Gastroesophageal sphincter (tissue), 4 donors: ENCODE measurements around the gene HAGHL. TPM values are rescaled to one million over a fixed set of nuclear protein-coding genes. Genes with fewer than 3 reads are reported as not detected.

ENCODE experiments used
- ATAC-seq: fragments of 150-250 bp; one replicate; pipeline ENCODE4 v1.9.1; 2016; ENCODE audit warnings: mild to moderate bottlenecking, moderate library complexity
- H3K27ac ChIP-seq, 4 donors: fragments of 200-600 bp; sonication (generic) in 3 of 4; 1 replicate in 3 of 4; 2 replicates in 1 of 4; pipeline ENCODE4 v1.5.1; 2016 to 2019
- H3K27me3 ChIP-seq: fragments of 200-600 bp; sonication (generic); one replicate; pipeline ENCODE4 v1.5.1; 2019
- H3K36me3 ChIP-seq, 2 donors: fragments of 200-600 bp; sonication (generic); one replicate each; pipeline ENCODE4 v1.5.1; 2019; ENCODE audit warnings: control low read depth in 1 of 2
- H3K4me1 ChIP-seq, 3 donors: fragments of 200-600 bp; sonication (generic); 1 replicate in 2 of 3; 2 replicates in 1 of 3; pipeline ENCODE4 v1.5.1; 2016 to 2019; ENCODE audit warnings: control low read depth in 2 of 3
- H3K4me3 ChIP-seq, 2 donors: fragments of 200-600 bp; sonication (generic); one replicate each; pipeline ENCODE4 v1.5.1; 2019; ENCODE audit warnings: mild to moderate bottlenecking in 1 of 2, moderate library complexity in 1 of 2
- H3K9me3 ChIP-seq, 3 donors: fragments of 200-600 bp; sonication (generic); one replicate each; pipeline ENCODE4 v1.5.1; 2017 to 2019; ENCODE audit warnings: control low read depth in 2 of 3
- EP300 ChIP-seq: sonication (generic); formaldehyde crosslinking; IDR thresholded peaks from one replicate; pipeline ENCODE4 v1.6.1; 2017; ENCODE audit warnings: antibody characterized with exemption, mild to moderate bottlenecking
- POLR2A ChIP-seq, 2 donors: fragments of 450-650 bp; IDR thresholded peaks; one replicate each; pipeline ENCODE4 v1.6.1; 2017; ENCODE audit warnings: antibody characterized with exemption in 2 of 2, mild to moderate bottlenecking in 2 of 2, moderate library complexity in 1 of 2
- POLR2AphosphoS5 ChIP-seq: sonication (generic); formaldehyde crosslinking; IDR thresholded peaks from one replicate; pipeline ENCODE4 v1.6.1; 2017; ENCODE audit warnings: antibody characterized with exemption
- WGBS, 2 donors: methylation state at CpG; one replicate each; pipeline ENCODE4 v1.1.5; 2018; ENCODE audit warnings: low coverage in 1 of 2; 5-methylcytosine and 5-hydroxymethylcytosine counted together
- total RNA-seq, 4 donors: library from RNA; depleted of rRNA; stranded (reverse); fragments of >200 nt; gene quantifications; one replicate each; pipeline ENCODE4 v1.1.0, GENCODE V29; 2016
- TF ChIP-seq, protein P1 (sequence below), 4 experiments: fragments of 200-600 bp in 2 of 4; fragments of 450-650 bp in 2 of 4; sonication (generic) in 1 of 4; IDR thresholded peaks; one replicate each; pipeline ENCODE4 v1.5.1; 2017 to 2019; ENCODE audit warnings: antibody characterized with exemption in 4 of 4, mild to moderate bottlenecking in 2 of 4, moderate library complexity in 2 of 4

Gene HAGHL
- total RNA-seq, 4 donors from 2014 or later: 1.1 to 4.8 (median 2.8) TPM

DNA sequence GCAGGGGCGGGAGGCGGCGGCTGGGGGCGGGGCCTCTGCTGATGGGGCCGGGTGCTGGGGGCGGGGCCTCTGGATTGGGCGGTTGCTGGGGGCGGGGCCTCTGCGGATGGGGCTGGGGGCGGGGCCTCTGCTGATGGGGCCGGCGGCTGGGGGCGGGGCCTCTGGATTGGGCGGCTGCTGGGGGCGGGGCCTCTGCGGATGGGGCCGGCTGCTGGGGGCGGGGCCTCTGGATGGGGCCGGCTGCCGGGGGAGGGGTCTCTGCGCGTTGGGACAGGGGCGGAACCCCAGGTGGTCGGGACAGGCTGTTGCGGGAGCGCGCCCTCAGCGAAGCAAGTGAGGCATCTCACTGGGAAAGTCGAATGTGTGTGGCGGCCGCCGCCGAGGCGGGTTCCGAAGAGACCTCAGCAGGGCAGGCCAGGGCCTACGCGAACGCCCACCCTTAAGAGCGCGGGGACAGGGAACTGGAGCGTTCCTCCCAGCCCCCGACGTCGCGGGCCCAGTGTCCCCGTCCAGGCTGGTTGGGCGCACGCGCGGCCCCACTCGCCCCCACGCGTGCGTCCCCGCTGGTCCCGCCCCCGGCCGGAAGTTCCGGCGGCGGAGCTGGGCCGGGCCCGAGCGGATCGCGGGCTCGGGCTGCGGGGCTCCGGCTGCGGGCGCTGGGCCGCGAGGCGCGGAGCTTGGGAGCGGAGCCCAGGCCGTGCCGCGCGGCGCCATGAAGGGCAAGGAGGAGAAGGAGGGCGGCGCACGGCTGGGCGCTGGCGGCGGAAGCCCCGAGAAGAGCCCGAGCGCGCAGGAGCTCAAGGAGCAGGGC lies 46.9 kb upstream of the HAGHL start, which contains the start of gene STUB1:
STUB1 (plus strand) TSS at position 597 of the 811 bp plus-strand sequence; CDS start at position 713, 116 bp downstream.
- WGBS, 2 donors: no CpG with 5 or more reads among the region's 91 CpGs
- Histone ChIP-seq H3K27ac (peak within 1 kb of the TSS; percentile 70 to 100 (median 95)), H3K4me1 (peaks cover 0 to 70% (median 54%) of the 10 kb centered on the region in 3 donors), H3K4me3 (peak within 1 kb of the TSS; percentile 59 to 97), H3K36me3 (peaks cover 0 to 20% of the 10 kb centered on the region in 2 donors), H3K9me3 (no peaks in the 10 kb centered on the region), H3K27me3 (peaks cover 8% of the 10 kb centered on the region)
- peak; percentile 81 for ATAC-seq
- TF ChIP-seq EP300: no peak
- TF ChIP-seq POLR2AphosphoS5: no peak
- TF ChIP-seq, protein P1, sequence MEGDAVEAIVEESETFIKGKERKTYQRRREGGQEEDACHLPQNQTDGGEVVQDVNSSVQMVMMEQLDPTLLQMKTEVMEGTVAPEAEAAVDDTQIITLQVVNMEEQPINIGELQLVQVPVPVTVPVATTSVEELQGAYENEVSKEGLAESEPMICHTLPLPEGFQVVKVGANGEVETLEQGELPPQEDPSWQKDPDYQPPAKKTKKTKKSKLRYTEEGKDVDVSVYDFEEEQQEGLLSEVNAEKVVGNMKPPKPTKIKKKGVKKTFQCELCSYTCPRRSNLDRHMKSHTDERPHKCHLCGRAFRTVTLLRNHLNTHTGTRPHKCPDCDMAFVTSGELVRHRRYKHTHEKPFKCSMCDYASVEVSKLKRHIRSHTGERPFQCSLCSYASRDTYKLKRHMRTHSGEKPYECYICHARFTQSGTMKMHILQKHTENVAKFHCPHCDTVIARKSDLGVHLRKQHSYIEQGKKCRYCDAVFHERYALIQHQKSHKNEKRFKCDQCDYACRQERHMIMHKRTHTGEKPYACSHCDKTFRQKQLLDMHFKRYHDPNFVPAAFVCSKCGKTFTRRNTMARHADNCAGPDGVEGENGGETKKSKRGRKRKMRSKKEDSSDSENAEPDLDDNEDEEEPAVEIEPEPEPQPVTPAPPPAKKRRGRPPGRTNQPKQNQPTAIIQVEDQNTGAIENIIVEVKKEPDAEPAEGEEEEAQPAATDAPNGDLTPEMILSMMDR (IDR thresholded peaks at IDR 0.05): peak in 1 of 4 experiments; percentile 7
- TF ChIP-seq POLR2A (IDR thresholded peaks at IDR 0.05): peak; percentile 82 to 93

DNA sequence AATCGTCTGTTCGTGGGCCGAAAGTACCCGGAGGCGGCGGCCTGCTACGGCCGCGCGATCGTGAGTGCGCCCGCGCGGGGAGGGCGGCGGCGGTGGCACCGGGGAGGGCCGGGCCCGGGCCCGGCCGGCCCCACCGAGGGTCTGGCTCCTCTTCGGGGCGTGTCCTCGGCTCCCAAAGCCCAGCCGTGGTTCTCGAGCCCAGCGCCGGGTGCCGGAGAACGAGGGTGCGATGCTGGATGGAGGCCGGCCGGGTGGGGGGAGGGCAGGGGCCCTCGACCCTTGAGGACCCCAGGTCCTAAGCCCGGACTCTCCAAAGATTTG lies 46.3 kb upstream of the HAGHL start:
- no peaks in the 10 kb centered on the region for H3K9me3 ChIP-seq
- TF ChIP-seq POLR2AphosphoS5: no peak
- peaks cover 0 to 20% of the 10 kb centered on the region in 2 donors for H3K36me3 ChIP-seq
- peak overlapping the region; percentile 37 to 100 (median 95) for H3K27ac ChIP-seq
- peak overlapping the region; percentile 59 to 97 for H3K4me3 ChIP-seq
- no peak for ATAC-seq
- peaks cover 8% of the 10 kb centered on the region for H3K27me3 ChIP-seq
- WGBS, 2 donors: no CpG with 5 or more reads among the region's 38 CpGs
- H3K4me1 ChIP-seq: peaks cover 0 to 70% (median 54%) of the 10 kb centered on the region in 3 donors

DNA sequence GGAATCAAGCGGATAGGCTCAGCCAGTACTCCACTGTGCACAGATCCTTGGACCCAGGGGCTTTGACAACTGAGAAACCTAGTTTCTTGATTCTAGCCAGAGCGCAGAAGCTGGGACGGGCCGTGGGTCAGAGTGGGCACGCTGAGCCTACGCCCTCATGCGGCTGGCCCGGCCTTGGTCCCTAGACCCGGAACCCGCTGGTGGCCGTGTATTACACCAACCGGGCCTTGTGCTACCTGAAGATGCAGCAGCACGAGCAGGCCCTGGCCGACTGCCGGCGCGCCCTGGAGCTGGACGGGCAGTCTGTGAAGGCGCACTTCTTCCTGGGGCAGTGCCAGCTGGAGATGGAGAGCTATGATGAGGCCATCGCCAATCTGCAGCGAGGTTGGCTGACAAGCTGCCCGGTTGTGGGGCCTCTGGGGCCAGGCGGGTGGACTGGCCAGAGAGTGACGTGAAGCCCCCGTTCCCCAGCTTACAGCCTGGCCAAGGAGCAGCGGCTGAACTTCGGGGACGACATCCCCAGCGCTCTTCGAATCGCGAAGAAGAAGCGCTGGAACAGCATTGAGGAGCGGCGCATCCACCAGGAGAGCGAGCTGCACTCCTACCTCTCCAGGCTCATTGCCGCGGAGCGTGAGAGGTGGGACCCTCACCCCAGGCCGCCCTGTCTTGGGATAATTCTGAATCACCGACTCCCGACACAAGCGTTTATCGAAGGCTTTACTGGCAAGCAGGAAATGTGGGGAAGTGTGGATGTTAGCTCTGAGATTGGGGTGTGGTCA lies 45.8 kb upstream of the HAGHL start:
- peaks cover 8% of the 10 kb centered on the region for H3K27me3 ChIP-seq
- TF ChIP-seq POLR2AphosphoS5 (no peak), EP300 (no peak), POLR2A (IDR thresholded peaks at IDR 0.05) (no peak)
- TF ChIP-seq, protein P1 (IDR thresholded peaks at IDR 0.05): no peak
- no peaks in the 10 kb centered on the region for H3K9me3 ChIP-seq
- WGBS, 2 donors: 80% methylated on average over 1 of the region's 44 CpGs; no CpG with 5 or more reads in 1 of the 2 donors
- peaks cover 0 to 24% of the 10 kb centered on the region in 2 donors for H3K36me3 ChIP-seq
- peak overlapping the region; percentile 59 to 97 for H3K4me3 ChIP-seq
- ATAC-seq: no peak
- peaks cover 0 to 70% (median 48%) of the 10 kb centered on the region in 3 donors for H3K4me1 ChIP-seq
- peak overlapping the region; percentile 37 to 100 (median 95) for H3K27ac ChIP-seq

DNA sequence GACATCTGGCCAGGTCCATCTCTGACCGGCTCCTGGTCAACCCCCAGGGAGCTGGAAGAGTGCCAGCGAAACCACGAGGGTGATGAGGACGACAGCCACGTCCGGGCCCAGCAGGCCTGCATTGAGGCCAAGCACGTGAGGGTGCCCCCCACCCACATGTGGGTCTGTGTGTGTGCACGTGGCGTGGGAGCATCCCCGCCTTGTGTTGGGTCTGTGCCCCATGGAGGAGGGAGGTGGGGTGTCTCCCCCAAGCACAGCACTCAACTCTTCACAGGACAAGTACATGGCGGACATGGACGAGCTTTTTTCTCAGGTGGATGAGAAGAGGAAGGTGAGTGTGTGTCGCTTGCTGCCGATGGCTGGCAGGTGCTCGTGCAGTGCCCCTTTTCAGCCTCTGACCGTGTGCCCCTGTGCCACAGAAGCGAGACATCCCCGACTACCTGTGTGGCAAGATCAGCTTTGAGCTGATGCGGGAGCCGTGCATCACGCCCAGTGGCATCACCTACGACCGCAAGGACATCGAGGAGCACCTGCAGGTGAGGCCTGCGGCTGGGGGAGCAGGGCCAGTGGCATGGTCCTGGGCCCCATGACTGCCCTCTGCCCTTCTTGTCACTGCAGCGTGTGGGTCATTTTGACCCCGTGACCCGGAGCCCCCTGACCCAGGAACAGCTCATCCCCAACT lies 45.0 kb upstream of the HAGHL start:
- TF ChIP-seq POLR2A (IDR thresholded peaks at IDR 0.05) (no peak), POLR2AphosphoS5 (no peak), EP300 (no peak)
- TF ChIP-seq, protein P1 (IDR thresholded peaks at IDR 0.05): no peak
- 78 to 100% methylated on average over 1 to 3 of the region's 28 CpGs for WGBS, 2 donors
- H3K9me3 ChIP-seq: no peaks in the 10 kb centered on the region
- H3K4me1 ChIP-seq: peaks cover 0 to 72% (median 45%) of the 10 kb centered on the region in 3 donors
- H3K36me3 ChIP-seq: peaks cover 0 to 31% of the 10 kb centered on the region in 2 donors
- peak overlapping the region in 1 of 2 donors; percentile 97 for H3K4me3 ChIP-seq
- H3K27me3 ChIP-seq: peaks cover 8% of the 10 kb centered on the region
- no peak overlapping the region for H3K27ac ChIP-seq
- no peak for ATAC-seq
